AG09319 (cell line): Measurements from ENCODE around the gene COL19A1.

Source experiments
- DNase-seq: peaks from one replicate; pipeline ENCODE4 v3.0.0-alpha.2; 2010; ENCODE audit warnings: low read depth; ENCODE audit errors: extremely low read depth
- CTCF ChIP-seq: IDR thresholded peaks from 2 replicates; pipeline ENCODE4 v1.5.1; 2011; ENCODE audit warnings: low read depth, mild to moderate bottlenecking, inconsistent platforms, low read length, moderate library complexity

The COL19A1 gene

GRCh38 chr6:69878795-69879194, 12.4 kb downstream of the COL19A1 start:
- no peak for DNase-seq

DNA sequence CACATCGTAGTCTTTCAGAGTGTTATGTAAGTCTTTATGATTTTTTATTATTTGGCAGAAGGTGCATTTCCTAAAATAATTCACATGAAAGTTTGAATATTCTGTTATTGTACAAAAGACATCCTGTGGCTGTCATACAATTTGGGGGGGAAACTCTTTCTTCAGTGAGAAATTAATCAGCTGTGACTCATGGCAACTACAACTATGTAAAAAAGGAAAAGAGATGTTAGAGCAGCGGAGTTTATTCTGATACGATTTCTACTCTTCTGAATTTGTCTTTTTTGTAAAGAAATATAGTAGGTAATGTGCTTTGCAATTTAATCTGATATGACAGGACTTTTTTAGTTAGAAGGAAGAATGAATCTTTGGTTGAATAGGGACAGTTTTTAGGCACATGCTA, 14.2 kb downstream of the COL19A1 start:
- no peak for DNase-seq
- TF ChIP-seq CTCF, result no peak

More at GRCh38 chr6:69878795-69879194, 12.4 kb downstream of the COL19A1 start:
- no peak for TF ChIP-seq CTCF

DNA sequence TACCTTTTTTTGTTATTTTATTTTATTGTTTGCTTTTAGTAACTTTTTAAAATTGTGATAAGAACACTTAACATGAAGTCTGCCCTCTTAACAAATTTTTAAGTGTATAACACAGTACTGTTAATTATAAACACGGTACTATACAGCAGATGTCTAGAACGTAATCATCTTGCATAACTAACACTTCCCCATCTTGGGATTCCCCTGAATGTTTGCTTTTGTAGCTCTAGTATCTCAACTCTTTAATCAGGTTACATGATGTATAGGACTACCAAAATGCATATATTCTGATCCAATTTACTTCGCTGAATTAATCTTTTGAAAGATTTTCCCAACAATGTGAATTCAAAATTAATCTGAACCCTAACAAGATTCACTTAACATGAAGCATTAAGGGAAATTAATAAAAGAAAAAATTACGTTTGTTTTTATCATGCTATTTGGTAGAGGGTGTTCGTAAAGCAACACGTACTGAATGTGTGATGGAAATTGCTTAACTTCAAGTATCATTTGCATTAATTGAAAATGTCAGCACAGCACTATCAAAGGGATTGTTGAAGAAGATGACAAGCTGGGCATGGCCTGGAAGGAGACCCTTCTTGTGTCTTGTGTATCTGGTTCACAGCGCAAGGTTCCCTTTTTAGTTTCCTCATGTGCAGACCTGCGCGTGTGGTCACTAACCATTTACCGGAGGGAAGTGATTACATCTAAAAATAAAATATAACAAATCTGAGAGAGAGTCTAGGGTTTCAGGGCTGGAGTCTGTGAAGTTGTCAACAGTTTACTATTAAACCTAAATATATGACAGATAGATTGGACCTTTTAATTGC, 15.2 kb downstream of the COL19A1 start:
- TF ChIP-seq CTCF, result no peak
- no peak for DNase-seq

DNA sequence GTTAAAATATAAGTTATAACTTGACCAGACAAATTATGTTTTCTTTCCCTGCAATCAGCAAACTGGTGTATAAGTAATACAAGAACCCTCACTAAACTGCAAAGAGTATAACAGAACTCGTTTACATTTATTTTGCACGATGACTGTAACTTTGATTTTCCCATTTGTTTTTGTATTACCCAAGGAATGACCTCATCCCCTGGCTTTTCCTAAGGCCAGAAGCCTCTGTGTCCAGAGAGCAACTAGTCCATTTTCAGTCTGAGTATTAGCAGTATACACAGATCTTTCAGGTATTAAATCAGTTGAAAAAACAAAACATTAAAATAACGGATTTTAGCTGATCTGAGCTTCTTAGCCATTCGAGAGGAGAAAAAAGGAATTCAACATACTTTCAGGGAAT, 17.2 kb downstream of the COL19A1 start:
- DNase-seq, result no peak
- no peak for TF ChIP-seq CTCF

DNA sequence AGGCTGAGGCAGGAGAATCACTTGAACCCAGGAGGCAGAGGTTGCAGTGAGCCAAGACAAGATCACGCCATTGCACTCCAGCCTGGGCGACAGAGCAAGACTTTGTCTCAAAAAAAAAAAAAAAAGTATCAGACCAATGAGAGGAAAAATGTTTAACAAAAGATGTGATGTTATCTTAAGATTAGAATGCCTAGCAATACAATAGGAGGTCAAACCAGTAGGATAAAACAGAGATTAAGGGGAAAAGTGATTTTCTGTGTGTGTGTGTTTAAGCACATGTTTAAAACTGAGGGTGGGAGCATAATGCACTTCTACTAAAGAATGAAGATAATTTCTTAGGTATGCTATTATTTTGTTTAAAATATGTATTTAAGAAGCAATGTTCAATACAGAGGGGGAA, 17.9 kb downstream of the COL19A1 start:
- no peak for DNase-seq
- TF ChIP-seq CTCF, result no peak

GRCh38 chr6:69887026-69887425, 20.7 kb downstream of the COL19A1 start:
- DNase-seq, result no peak
- no peak for TF ChIP-seq CTCF

DNA sequence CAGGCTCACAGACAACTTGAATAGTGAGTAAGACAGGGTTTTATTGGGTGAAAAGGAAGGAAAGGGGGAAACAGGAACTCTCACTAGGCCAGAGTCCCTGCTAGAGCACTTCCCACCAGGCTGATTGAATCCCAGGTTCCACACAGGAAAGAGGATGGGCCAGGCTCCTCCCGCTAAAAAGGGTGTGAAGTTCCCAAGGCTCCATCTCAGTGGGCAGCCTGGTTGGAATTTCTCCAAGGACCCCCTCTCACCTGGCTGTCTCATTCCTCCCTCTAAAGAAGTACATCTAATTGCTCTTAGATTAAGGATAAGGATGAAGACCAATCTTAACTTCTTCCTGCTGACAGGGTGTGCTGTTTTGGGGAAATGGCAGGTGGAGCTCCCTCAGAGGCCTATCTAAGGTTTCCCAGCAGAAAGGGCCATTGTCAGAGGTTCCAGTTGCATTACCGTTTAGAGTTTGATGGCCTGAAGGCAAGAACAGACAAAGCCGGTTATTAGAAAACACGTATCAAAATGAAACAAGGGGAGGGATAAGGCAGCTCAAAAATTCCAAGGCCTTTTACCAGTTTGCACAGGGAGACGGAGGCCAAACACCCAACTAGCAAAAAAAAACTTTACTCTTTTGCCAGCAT, 21.5 kb downstream of the COL19A1 start:
- no peak for DNase-seq
- no peak for TF ChIP-seq CTCF
